Mesenteric fat pad (tissue), 1 donor: ENCODE results near the gene AK4. TPM values are rescaled to one million over a fixed set of nuclear protein-coding genes. Genes with fewer than 3 reads are reported as not detected.

Source experiments
- DNase-seq: peaks from one replicate; pipeline ENCODE4 v3.0.0-alpha.2; 2020; ENCODE audit warnings: low spot score
- total RNA-seq: library from RNA; stranded (reverse); fragmentation: NEBNext Ultra II Directional; extraction: Animal tissue kit (Norgen Biotek cat#: 25700); gene quantifications from one replicate; pipeline ENCODE4 v1.2.1, GENCODE V29; 2021
- donor health status: DM: yes; HTN: yes; CAD: no.

AK4 gene
- total RNA-seq, 1 donor from 2014 or later = 101 TPM

- no peak for DNase-seq
These were observed 121.6 kb downstream of the AK4 start for GRCh38 chr1:65269612-65270011.

- no peak for DNase-seq
These were observed 128.4 kb downstream of the AK4 start for GRCh38 chr1:65276197-65276939.

GRCh38 chr1:65277605-65278347, 129.8 kb downstream of the AK4 start:
- DNase-seq = no peak

- DNase-seq = no peak
These were observed 130.5 kb downstream of the AK4 start for GRCh38 chr1:65278376-65279069.

- no peak for DNase-seq
These were observed 131.2 kb downstream of the AK4 start for GRCh38 chr1:65279070-65279779.

Other genes with a start within 250 kb of the AK4 start
- gene JAK1, start 181.7 kb upstream of the AK4 start, total RNA-seq = 187 TPM
- gene DNAJC6, start 161.3 kb downstream of the AK4 start, total RNA-seq = 1.9 TPM